Prostate gland (tissue), 2 donors: ENCODE data around the gene IDUA. TPM values are rescaled to one million over a fixed set of nuclear protein-coding genes. Genes with fewer than 3 reads are reported as not detected.

Experiments
- DNase-seq: peaks from one replicate; pipeline ENCODE4 v3.0.0-alpha.2; 2019; ENCODE audit warnings: low spot score
- H3K27ac ChIP-seq, 2 donors: fragments of 200-600 bp; sonication (generic); 2 replicates each; pipeline ENCODE4 v1.5.1; 2017 to 2019
- H3K27me3 ChIP-seq: fragments of 200-600 bp; sonication (generic); replicated peaks from 2 replicates; pipeline ENCODE4 v1.5.1; 2019; ENCODE audit not compliant: insufficient read depth
- H3K36me3 ChIP-seq, 2 donors: fragments of 200-600 bp; sonication (generic); 1 replicate in 1 of 2; 2 replicates in 1 of 2; pipeline versions ENCODE4 v1.5.1 to v1.8.1; 2017 to 2019
- H3K4me1 ChIP-seq: fragments of 200-600 bp; sonication (generic); replicated peaks from 2 replicates; pipeline ENCODE4 v1.5.1; 2019
- H3K4me3 ChIP-seq, 2 donors: fragments of 200-600 bp; sonication (generic); 2 replicates each; pipeline ENCODE4 v1.5.1; 2017 to 2019
- H3K9me3 ChIP-seq: fragments of 200-600 bp; sonication (generic); 2 replicates; pipeline ENCODE4 v1.5.1; 2017
- CTCF ChIP-seq, 4 experiments: fragments of 200-600 bp in 2 of 4; fragments of 450-650 bp in 2 of 4; sonication (generic) in 2 of 4; IDR thresholded peaks; 1 replicate in 3 of 4; 2 replicates in 1 of 4; pipeline ENCODE4 v1.5.1; 2016 to 2019; ENCODE audit warnings: antibody characterized with exemption in 4 of 4, mild to moderate bottlenecking in 2 of 4, moderate library complexity in 2 of 4
- POLR2A ChIP-seq: fragments of 450-650 bp; IDR thresholded peaks from one replicate; pipeline ENCODE4 v1.6.1; 2016; ENCODE audit warnings: antibody characterized with exemption, mild to moderate bottlenecking
- POLR2AphosphoS5 ChIP-seq: sonication (generic); formaldehyde crosslinking; IDR thresholded peaks from one replicate; pipeline ENCODE4 v1.6.1; 2017; ENCODE audit warnings: antibody characterized with exemption
- WGBS: methylation state at CpG from one replicate; pipeline ENCODE4 v1.1.5; 2018; 5-methylcytosine and 5-hydroxymethylcytosine counted together
- intact Hi-C: fragments of 100-400 bp; cut with DNase I; formaldehyde crosslinking; loops from one replicate; pipeline ENCODE4 v1.14.2; 2022
- total RNA-seq, 2 donors: library from RNA; depleted of rRNA; stranded (reverse); fragments of >200 nt; gene quantifications; one replicate each; pipeline ENCODE4 v1.1.0, GENCODE V29; 2016

The IDUA gene
- total RNA-seq, 2 donors from 2014 or later = 53.6 to 56.8 TPM

DNA sequence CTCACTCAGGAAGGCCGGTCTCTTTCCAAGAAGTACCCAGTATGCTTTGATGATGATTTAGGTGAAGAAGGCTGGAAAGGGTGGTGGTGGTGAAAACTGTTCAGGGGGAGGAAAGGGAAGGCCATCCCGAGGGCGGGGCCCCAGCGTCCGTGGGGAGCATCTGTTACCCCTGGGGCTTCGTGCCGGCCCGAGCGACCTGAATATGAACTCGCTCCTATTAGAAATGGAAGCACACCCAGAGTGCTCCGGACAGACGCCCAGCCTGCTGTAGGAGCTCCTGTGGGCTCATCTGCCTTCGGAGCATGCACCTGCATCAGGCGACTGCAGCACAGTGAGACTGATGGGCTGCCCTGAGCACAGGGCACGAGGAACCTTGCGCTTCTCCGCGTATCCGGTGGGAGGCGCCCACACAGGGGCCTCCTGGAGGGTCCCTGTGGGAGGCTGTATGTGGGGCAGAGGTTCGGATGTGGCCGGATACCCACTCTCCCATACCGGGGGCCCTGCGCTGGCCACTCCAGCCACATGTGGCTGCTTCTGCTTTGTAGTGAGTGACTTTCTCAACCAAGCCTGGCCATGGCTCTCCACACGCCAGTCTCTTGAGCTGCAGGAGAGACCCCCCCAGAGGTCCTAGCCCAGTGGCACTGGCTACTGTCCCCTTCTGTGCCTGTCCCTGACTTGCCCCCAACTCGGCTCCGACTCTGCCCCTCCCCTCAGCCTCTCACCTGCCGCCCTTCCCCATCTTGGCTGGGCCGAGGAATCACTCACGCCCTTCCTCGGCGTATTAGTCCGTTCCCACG lies 61.3 kb downstream of the IDUA start:
- TF ChIP-seq POLR2AphosphoS5 = no peak
- no peak for TF ChIP-seq POLR2A
- TF ChIP-seq CTCF (IDR thresholded peaks at IDR 0.05) = no peak
- H3K9me3 ChIP-seq = no peaks in the 10 kb centered on the region
- DNase-seq = no peak
- no peaks in the 10 kb centered on the region for H3K27me3 ChIP-seq
- no peak overlapping the region for H3K27ac ChIP-seq
- intact Hi-C loops = no loop called here
- WGBS = 81% methylated on average over 34 of the region's 34 CpGs
- H3K4me1 ChIP-seq = no peaks in the 10 kb centered on the region
- H3K4me3 ChIP-seq = no peak overlapping the region
- no peaks in the 10 kb centered on the region for H3K36me3 ChIP-seq

- no peaks in the 10 kb centered on the region for H3K9me3 ChIP-seq
- DNase-seq = no peak
- TF ChIP-seq POLR2AphosphoS5 (no peak), POLR2A (no peak), CTCF (IDR thresholded peaks at IDR 0.05) (no peak)
- no peaks in the 10 kb centered on the region for H3K36me3 ChIP-seq
- no peak overlapping the region for H3K27ac ChIP-seq
- 88% methylated on average over 16 of the region's 16 CpGs for WGBS
- no peaks in the 10 kb centered on the region for H3K27me3 ChIP-seq
- no peaks in the 10 kb centered on the region for H3K4me1 ChIP-seq
- intact Hi-C loops = no loop called here
- H3K4me3 ChIP-seq = no peak overlapping the region
Observed at GRCh38 chr4:1048773-1049590, 62.1 kb downstream of the IDUA start.

DNA sequence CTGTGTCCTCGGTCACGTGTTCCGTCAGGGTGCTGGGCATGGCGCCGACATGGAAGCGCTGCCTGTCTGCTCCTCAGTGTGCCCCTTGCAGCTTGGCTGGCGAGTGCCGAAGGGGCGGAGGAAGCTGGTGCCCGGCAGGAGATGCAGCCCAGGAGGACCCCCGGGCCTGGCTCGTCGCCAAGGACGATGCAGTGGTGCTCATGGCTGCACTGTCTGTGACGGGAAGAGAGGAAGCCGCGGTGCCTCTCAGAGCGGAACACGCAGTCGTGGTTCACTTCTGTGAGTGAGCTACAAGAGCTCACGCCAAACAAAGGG lies 62.7 kb downstream of the IDUA start:
- Histone ChIP-seq H3K27me3 (no peaks in the 10 kb centered on the region), H3K27ac (no peak overlapping the region), H3K36me3 (no peaks in the 10 kb centered on the region), H3K9me3 (no peaks in the 10 kb centered on the region), H3K4me1 (no peaks in the 10 kb centered on the region), H3K4me3 (no peak overlapping the region)
- no peak for DNase-seq
- 82% methylated on average over 21 of the region's 21 CpGs for WGBS
- intact Hi-C loops = no loop called here
- no peak for TF ChIP-seq POLR2AphosphoS5
- TF ChIP-seq CTCF (IDR thresholded peaks at IDR 0.05) = no peak
- TF ChIP-seq POLR2A = no peak

DNA sequence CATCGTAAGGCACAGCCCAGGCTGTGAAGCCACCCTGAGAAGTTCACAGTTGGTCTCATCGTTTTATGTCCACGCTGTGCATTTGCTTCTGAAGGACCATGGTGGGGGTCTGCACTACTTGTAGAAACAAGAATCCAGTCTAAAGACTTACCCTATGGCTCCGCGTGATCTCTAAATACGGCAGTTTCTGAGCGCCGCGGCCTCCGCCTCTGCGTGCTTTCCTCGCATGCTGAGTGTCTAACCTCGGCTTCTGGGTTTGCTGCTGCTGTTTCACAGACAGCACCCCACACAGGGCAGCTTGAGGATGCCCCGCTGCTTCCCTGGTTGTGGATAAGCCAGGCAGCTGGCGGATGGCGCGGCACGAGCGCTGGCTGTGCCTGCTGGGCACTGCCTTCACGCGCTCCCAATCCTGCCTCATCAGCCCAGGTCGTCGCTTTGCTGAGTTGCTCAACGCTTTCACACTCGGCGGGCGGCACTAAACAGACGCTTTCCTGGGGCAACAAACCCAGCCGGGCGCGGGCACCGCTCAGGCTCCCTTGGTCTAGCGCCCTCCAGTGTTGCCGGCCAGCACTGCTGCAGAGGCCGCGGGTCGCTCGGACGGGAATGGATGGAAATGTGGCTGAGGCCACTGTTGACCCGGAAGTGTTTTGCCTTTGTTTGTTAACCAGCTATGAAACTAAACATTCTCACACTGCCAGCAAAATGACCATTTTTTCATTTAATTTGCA lies 63.8 kb downstream of the IDUA start:
- WGBS = 79% methylated on average over 35 of the region's 40 CpGs
- H3K27ac ChIP-seq = no peak overlapping the region
- intact Hi-C loops = no loop called here
- no peak overlapping the region for H3K4me3 ChIP-seq
- TF ChIP-seq CTCF (IDR thresholded peaks at IDR 0.05) (no peak), POLR2AphosphoS5 (no peak), POLR2A (no peak)
- H3K9me3 ChIP-seq = no peaks in the 10 kb centered on the region
- DNase-seq = no peak
- no peaks in the 10 kb centered on the region for H3K27me3 ChIP-seq
- H3K36me3 ChIP-seq = no peaks in the 10 kb centered on the region
- H3K4me1 ChIP-seq = no peaks in the 10 kb centered on the region
